Stimulated activated CD8-positive, alpha-beta memory T cell treated with anti-CD3 and anti-CD28 coated beads, Interleukin-15, amount 100 ng/mL, for 24 hours (primary cell): ENCODE measurements around the gene SH3RF3.

ENCODE experiments used
- DNase-seq: peaks from one replicate; pipeline ENCODE4 v3.0.0-alpha.2; 2020; ENCODE audit warnings: low read depth

The SH3RF3 gene

DNA sequence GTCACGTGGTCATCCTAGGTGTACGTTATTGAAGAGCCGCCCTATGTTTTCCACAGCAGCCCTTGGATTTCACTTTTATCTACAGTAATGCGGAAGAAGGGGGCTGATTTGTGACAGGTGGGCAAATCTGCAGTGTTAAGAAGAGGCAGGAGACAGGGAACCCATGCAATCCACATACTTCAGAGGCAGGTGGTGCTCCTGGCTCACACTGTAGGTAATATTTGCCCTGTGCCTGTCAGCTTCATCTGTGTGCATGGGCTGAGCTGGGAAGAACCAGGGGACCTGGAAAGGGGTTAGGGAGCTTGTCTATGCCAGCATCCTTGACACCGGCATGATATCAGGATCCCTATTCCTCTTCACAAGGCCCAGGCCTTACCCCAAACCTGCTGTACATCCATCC, 183.9 kb downstream of the SH3RF3 start:
- no peak for DNase-seq

DNA sequence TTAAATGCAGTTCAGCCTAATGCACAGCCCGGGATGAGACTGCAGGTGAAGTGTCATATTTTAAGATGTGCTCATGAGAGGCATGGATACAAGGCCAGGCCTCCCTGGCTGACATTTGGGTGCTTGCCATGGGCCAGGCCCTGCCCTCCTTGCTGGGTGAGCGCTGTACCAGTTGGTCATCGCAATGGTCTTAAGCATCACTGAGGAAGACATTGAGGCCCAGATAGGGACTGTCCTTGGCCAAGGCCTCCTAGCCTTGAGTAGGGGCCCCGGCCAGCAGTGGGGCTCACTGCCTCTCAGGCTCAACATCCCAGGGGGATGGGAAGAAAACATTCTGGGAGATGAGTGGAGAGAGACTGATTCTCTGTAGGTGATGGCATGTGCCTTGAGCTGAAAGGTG, 184.3 kb downstream of the SH3RF3 start:
- DNase-seq: no peak

DNA sequence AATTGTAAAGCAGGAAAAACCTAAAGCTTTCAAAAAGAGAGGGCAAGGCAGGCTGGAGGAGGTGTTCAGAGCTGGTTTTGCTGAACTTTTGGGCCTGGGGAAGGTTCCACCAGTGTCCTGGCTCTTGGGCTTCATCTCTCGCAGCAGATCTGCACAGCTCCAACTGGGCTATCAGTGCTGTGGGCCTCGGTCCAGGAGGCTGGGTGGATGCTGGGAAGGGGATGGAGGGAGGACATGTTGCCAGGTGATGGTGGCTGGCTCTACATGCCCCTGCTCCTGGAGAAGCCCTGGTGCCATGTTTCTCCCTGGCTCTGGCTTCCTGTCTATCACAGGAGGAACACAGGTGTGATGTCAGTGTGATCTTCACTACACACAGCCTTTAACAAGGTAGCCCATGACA, 187.1 kb downstream of the SH3RF3 start:
- no peak for DNase-seq

DNA sequence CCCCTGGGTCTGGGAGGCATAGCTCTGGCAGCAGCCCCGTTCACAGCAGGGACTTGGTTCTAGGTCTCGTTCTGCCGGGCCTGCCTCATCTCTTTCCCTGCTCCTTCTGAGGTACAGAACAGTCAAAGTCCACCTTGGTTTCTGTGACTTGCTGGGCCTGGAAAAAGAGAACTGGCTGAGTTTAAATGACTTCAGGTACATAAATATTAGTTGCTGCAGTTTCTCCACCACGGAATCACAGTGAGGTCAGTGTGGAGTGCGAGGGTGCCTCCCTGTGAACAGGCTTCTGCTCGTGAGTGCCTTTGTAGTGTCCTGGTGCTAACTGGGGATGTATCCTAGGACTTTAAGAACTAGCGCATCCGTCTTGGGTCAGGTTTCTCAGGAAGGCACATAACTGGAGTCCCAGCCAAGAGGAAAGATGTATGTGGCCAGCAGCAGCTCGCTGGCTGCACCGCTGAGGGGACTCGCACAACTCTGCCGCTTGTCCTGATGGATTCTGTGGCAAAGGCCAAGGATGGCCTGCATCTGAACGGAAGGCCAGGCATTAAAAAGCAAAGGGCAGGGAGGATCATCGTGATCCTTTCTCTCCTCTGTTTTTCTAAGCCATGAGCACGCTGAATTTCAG, 188.6 kb downstream of the SH3RF3 start:
- no peak for DNase-seq

DNA sequence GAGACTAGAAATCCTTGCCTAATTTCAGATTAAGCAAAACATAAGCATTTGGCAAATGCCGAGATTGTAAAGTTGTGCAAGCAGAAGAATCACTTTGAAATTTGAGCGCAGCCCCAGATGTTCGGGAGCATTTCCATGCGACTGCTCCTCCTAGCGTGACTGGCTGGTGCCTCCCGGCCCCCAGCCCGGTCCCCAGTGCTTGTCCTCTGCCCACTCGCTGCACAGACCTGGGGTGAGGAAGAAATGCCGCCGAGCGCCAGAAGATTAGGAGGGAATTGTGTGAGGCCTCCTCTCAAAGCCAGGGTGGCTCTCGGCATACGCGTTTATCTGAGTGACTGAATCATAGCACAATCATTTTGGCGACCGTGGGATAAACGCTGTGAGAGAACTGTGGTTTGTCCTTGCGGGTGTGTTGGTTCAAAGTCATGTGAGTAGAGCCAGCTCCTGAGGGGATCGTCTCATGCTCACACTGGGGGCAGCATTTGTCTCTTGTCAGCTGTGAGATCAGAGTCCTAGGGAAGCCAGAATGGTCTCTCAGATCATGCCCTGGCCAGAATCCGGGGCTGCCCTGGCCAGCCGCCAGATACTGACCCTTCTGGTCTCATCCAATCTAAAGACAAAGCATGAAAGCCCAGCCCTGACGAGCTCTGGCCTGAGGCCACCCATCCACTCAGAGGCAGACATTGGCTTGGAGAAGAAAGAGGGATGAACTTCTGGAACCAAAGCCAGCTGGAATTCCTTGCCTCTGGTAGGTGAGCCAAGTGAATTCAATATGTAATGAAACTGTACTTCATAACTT, 189.3 kb downstream of the SH3RF3 start:
- no peak for DNase-seq

DNA sequence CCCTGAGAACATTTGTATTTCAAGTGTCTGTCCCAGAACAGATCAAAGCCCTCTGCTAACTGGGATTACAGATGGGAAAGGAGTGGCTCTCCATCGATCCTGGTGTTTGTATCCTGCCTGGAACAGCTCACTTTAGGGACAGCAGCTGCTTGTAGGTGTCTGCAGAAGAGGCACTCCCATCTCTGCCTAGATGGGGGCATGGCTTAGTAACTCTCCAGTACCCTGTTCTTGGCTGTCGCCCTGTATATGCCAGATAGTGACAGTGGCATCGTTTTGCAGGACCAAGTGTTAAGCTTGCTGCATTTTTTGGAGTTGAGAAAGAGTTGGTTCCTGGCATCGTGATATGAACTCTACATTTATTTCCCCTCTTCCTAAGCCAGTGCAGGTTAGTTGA, 189.9 kb downstream of the SH3RF3 start:
- no peak for DNase-seq

DNA sequence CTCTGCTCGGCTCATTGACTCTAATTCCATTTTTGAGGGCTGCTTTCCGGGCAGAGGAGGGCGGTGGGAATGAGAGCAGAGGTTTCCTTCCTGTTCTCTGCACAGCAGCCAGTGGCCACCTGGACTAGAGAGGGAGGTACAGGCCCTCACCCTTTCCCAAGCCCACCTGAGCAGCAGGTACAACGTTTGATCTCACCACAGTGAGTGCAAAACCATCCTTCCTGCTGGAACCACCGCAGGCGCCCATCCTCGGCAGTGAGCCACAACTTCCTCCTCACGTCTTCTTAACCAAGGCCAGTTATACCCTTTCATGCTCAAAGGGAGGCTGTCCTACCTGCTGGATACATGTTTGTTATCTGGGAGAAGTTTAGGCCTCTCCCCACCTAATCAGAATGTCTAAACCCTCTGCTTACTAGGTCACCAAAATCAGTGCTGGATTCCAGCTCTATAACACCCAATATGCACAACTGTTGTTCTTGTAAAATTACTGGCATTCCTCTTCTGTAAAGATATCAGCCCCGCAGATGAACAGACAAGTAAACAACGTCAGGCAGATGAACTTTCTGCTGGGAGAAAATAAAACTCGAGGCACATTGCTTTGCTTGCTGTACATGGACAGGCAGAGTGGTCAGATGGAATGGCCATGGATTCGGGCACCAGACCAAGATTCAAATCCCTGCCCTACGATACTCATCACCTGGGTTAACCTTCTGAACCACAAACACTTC, 191.4 kb downstream of the SH3RF3 start:
- DNase-seq: no peak

DNA sequence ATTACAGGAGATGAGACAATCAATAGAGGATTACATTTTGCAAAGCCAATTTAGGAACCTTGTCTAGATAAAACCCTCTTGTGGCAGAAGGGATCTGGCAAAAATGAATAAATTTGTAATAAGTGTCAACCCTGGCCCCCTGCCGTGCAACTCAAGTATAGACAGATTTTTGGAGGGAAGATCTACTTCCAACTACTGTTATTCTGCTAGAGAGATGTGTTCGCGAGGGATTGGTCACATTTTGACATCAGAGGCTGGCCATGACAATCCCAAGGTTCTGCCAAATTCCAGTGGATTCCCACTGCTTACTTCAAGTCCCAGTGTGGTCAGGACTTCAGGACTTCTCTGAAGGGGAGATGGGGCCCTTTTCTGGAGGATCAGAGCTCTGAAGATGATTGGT, 192.6 kb downstream of the SH3RF3 start:
- DNase-seq: no peak

DNA sequence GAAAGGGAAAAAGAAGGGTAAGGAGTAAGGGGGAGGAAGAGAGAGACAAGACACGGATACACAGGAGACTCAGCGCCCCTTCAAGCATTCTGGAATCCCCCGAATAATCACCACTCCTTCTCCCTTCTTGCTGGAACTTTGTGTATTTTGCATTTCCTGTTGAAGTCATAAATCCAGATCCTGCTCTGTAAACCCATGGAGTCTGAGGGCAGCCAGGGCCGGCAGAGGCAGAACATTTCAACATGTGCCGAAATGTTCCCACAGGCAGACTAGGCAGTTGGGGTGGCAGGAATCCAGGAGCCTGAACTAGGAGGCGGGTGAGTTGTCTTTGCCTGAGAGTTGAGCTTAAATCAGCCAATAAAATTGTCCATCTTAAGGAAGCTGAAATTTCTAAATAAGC, 193.1 kb downstream of the SH3RF3 start:
- no peak for DNase-seq

DNA sequence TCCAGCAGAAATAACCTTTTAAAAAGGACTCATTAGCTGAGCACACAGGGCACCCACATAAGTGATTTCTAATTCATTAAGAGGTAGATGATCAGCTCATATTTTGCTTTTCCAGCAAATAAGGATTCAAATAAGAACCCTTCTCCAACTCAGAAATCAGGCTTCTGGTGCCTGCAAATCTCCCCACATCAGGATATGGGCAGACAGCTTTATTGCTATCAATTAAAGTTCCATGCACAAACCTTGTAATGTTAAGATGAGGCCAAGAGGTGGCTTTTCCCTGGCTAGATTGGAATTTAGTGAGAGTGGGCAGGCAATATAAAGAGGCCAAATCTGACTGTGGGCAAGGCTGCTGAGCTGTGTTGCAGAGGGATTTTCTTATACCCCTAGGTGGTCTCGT, 193.6 kb downstream of the SH3RF3 start:
- DNase-seq: no peak

DNA sequence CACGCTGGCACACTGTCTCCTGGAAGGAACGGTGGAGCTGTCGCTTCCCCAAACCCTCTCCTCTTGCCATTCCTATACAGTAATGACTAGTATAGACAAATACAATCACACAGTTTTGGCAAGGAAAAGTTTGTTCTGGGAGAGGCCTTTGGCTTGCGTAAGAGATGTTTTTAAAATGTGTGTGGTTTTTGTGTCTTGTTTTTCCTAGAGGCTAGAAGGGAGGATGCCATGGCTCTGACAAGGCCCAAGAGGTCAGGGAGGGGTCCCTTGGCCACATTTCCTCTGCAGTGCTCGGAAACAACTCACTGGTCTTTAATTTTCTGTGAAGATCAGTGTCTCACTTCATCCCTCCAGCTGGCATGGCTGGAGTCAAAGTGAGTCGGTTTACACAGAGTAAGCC, 195.9 kb downstream of the SH3RF3 start:
- DNase-seq: no peak

DNA sequence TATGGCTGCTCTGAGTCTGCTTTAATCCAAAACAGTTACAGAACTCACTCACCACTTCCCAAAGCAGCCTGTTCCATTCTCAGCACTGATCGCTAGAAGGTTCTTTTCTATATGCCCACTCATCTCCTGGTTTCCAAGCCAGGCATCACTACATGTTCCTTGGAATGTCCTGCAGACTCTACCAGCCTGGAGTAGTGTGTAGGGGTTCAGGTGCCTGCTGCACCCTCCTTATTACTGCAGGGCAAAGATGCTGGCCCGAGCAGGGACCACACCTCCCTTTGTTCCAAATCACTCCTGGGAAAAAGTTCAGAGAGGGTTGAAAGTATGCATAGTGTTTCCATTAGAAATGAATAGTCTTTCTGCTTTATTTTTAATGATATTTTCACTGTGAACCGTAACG, 196.6 kb downstream of the SH3RF3 start:
- no peak for DNase-seq

DNA sequence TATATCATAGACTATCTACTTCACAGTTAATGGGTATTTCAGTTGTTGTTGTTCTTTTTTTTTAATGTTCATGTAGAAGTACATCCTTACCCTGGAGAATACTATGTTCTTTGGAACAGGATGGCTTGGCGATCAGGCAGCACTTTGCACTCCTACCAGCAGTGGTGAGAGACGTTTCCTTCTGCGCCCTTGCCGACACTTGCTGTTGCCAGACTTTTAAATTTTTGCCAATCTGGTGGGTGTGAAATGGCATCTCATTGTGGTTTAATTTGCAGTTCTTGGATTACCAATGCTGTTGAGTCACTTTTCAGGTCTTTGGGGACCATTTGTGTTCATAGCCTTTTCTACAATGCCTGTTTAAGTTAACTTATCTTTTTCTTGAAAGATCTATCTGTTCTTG, 197.3 kb downstream of the SH3RF3 start:
- no peak for DNase-seq

DNA sequence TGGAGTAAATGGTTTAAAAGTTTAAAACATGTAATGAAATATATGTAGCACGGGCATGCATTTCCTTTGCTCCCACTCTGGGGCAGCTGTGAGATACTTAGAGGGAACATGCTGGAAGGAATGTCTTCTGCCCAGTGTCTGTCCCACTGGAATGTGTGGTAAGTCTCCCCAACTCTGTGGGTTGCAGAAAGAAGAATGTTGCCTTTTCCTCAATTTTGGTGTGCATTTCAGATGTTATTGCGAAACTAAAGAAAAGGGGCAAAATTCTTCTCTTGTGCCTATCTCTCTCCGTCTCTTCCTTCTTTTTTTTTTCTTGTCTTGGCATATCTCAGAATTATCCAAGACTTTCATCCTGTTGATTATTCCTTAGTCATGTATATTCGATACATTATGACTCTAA, 201.1 kb downstream of the SH3RF3 start:
- no peak for DNase-seq

DNA sequence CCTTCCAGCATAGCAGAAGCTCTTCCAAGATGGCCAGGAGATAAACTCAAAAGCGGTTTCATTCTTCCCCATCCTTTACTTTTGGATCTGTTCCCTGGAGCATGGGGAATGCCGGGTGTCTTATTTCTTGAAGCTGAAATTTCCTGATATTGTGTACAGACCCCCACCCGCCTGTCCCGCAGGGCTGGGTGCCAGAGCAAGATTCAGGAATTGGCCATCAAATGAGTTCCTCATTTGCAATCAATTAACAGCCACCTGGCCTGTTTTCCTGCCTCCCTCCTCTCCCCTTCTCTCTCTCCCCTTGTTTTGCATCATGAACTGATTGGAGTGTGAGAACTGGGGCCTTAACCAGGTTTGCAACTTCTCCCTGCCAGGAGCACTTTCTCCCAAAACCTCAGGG, 202.1 kb downstream of the SH3RF3 start:
- no peak for DNase-seq

DNA sequence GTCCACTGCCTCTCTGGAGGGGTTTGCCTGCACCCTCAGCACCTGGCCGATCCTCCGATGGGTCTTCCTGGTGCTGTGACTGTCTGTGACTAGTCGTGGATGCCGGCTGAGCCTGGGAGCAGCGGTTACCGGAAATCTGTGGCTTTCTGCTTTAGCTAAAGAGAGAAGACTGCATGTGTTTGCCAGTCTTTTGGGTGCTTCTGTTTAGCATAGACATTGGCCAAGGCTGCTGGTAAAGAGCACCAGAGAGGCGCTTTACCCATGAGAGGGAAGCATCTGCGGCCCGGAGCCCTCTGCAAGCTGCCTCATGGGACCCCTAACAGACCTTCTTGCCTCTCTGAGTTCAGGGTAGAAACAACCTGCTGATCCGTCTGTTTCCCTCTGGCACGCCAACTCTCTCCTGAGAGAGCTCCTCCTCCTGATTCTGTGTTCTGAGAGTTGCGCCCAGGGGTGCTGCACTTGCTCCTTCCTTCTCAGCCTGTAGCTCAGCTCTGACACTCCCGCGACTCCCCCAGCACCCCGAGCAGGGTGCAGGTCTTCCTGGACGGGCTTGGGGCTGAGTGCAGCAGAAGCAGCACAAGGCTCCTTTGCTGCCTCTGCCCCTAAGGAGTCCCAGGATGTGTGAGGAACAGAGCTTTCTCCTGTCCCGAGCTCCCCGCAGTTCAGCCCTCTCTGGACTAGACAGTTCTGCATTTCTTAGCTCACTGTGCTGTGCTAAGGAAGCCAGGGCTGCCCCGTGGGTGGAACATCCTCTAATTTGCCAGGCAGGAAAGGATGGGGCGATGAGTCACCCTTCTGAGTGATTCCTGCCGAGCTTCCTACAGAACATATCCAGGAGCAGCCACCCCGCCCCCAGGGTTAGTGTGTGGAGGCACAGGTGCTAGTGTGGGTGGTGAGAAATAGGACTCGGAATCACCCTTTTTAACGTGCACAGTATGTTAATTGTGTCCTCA, 203.2 kb downstream of the SH3RF3 start:
- DNase-seq: no peak

DNA sequence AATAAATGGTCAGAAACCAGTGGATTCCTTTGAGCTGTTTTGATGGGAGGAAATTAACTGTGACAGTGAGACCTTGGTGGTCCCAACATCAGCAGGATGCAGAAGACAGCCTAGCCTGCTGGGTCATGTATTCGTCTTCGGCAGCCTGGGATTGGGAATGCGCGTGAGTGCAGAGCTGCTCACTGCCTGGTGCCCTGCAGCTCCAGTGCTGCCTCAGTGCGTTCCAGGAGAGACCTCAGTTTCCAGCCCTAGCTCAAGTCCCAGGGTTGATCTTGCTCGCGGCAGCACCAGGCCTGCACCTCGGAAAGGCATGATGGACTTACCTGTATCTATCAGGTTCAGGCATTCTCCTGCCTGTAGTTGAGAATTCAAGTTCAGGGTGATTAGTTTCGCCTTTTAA, 203.9 kb downstream of the SH3RF3 start:
- DNase-seq: no peak

DNA sequence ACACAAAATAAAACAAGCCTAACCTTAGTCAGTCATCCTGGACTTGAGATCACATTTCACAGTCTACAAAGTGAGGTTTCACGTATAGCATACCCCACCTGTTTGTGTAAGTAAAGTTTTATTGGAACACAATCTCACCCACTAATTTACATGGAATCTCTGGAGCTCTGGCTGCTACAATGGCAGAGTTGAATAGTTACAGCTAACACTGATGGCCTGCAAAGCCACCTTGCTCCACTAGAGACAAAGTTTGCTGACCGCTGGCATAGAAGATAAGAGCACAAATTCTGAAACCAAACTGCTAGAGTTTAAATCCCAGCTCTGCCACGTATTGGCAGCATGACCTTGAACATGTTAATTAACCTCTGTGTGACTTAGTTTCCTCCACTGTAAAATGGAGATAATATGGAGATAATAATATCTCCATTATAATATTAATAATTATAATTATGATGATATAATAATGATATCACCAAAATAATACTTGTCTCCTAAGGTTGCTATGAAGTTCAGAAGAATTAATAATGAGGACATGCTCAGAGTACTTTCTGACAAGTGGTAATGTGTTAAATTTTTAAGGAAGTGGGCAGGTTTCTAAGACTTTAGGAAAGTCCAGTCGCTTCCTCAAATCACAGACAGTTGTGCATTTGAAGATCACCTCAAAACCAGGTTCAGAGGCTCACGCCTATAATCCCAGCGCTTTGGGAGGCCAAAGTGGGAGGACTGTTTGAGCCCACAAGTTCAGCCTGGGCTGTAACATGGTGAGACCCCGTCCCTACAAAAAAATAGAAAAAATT, 204.6 kb downstream of the SH3RF3 start:
- DNase-seq: no peak

DNA sequence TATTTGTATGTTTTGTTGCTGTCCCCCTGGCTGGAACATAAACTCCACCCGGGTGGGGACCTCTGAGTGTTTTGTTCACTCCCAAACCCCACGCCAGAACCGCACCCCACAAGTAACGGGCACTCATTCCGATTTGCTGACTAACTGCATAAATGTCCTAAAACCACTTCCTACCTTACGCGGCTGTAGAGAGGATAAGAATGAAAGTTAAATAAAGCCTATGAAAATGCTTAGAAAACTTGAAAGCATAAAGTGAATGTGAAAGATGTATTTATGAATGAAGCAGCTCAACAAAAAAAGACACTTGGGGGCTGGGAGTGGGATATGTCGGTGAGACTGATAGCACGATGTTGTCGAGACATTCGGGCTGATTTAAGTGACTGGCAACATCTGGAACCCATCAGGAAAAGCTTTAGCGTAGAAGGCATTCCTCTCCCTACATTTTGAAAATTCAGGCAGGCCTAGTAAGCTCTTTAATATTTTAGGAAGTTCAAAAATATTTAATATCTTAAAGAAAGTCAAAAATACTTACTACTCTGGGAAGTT, 206.7 kb downstream of the SH3RF3 start:
- no peak for DNase-seq

DNA sequence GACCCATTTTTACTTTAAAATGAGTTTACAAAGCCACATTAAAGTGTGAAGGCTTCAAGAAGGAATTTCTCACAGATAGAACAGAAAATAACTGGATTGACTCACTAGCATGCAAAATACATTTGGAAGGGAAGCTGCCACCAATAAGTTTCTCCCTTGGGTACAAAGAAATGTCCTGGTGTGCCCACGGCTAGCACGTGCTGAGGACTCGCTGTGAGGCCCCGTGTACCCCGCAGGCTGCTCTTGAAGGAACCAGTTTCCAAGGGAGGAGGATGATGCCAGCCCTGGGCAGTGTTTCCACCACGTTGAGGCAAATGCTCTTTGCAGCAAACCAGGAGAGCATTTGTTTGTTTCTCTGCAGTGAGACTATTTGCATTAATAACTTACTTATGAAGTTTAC, 207.3 kb downstream of the SH3RF3 start:
- no peak for DNase-seq

DNA sequence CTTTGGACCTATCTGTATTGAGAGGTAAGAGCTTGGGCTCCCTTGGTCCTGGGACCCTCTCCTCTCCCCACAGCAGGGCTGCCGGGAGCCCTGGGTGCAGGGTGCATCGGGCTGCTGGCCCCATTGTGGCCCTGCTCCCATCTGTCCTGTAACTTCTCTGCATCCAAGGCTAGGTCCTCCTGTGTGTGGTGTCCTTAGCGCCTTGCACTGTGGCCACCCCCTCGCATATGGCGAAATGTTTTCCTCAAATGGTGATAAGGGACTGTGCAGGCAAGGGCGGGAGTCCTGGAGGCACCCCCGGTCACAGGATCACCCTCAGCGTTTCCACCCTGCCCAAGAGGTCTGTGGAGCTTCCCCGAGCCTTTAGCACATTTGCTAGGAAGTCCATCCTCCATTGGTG, 208.2 kb downstream of the SH3RF3 start:
- DNase-seq: no peak
